HG03066 (cell line): Measurements from ENCODE around the gene YIPF6.
"Not testable (repeated sequence)": the region's sequence is repeated elsewhere in the genome, so short reads cannot be mapped to it uniquely, and the experiment has no call there.

ENCODE experiments used
- ATAC-seq: cut with Tn5 transposase; IDR thresholded peaks from one replicate; pipeline ENCODE4 v1.9.1; 2021; ENCODE audit warnings: low read depth; ENCODE audit not compliant: unreplicated experiment

Gene YIPF6

DNA sequence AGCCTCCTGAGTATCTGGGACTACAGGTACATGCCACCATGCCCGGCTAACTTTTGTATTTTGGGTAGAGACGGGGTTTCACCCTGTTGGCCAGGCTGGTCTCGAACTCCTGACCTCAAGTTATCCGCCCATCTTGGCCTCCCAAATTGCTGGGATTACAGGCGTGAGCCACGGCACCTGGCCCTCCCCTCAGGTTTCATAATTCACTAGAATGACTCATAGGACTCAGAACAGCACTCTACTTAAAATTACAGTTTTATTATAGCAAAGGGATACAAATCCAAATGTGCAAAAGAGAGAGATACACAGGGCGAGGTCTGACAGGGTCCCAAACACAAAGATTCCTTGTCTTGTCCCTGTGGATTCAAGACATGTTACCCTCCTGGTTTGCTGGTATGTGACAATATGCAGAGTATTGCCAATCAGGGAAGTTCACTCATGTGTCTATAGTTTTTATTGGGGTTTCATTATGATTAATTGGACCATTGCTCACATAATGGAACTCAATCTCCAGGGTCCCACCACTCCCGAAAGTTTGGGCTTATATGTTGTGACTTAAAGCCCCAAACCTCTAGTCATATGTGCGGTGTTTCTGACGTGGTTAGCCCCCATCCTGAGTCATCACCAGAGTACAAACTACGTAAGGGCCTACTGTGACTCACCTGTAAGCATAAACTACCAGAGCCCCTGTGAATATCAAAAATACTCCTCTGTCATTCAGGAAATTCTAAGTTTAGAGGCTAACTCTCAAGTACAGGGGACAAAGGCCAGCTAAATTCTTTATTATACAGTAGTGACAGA, 5.2 kb downstream of the YIPF6 start:
- no peak for ATAC-seq

GRCh38 chrX:68506649-68507048, 7.8 kb downstream of the YIPF6 start:
- no peak for ATAC-seq

DNA sequence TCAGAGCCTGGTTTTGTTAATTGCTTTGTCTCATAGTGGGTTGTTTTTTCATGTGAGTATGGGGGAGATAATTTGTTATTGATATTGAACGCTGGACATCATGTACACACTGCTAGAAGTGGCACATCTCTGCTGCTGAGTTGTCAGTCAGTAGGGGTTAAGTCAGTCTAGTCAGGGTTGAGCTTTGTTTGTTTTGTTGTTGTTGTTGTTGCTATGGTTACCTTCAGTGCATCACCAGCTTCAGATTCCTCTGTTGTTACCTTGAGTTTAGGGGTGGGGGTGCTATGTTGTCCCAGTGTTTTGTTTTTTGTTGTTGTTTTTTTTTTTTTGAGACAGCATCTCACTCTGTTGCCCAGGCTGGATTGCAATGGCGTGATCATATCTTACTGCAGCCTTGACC, 9.9 kb downstream of the YIPF6 start:
- no peak for ATAC-seq

DNA sequence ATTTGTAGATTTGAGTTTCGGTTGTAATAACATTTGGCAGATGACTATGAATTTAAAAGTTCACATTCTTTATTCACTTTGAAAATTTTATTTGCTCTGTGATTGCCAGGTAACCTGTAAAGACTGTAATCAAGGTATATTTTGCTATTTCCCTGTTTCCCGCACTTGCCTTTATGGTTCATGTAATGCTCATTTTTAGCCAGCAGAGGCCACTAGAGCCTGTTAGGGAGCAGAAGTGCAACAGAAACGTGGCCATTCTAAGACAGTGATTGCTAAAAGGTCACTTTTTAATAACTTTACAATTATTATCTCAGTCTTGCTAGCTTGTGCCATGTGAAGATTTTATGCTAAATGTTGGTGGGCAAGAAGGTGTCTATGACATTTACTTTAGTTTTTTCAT, 12.4 kb downstream of the YIPF6 start:
- no peak for ATAC-seq

DNA sequence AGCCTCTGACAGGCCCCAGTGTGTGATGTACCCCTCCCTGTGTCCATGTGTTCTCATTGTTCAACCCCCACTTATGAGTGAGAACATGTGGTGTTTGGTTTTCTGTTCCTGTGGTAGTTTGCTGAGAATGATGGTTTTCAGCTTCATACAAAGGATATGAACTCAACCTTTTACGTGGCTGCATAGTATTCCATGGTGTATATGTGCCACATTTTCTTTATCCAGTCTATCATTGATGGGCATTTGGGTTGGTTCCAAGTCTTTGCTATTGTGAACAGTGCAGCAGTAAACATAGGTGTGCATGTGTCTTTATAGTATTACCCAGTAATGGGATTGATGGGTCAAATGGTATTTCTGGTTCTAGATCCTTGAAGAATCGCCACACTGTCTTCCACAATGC, 25.8 kb downstream of the YIPF6 start:
- ATAC-seq, result not testable (repeated sequence)

DNA sequence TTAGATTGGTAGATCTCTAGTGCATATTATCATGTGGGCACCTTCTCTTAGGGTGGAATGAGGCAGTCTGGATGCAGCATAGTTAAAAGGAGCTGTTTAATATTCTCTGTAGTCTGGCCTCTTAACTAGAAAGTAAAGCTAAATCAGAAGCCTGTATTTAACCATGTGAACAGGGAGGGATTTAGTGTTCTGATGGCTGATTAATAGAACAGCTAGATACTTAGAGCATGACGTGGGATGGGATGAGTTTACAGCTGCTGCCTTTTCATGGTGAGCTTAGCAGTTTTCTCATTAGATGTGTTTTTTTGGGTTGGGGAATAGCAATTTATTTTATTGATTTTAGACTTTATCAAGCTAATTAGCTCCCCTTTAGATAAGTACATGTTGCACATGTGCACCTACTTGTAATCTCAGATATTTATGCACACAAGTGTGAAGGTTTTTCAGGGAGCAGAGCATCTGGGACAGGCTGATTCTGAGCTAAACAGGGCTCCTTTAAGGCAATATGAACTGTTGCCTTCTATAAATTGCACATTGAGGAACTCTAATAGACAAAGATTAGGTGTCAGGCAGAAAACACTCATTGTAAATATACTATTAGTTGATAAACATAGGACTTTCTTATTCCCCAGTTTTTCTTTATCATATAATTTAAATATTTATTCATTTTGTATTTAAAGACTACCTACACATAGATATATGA, 34.1 kb downstream of the YIPF6 start:
- no peak for ATAC-seq

DNA sequence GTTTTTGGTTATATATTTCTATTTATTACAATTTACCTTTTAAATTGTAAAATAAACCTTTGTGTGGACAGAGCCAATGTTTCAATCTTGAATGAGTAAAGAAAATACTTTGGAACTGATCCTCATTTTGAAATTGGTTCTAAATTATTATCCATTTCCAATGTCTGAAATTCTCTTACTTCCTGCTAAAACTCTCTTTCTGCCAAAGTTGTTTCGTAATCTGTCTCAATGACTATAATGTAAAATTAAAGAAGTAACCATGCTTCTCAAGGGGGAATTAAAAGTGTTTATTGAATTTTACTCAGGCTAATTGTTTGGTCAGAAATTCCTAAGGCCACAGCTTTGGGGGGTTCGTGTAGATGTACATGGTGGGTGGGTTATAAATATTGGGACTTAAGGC, 34.8 kb downstream of the YIPF6 start:
- ATAC-seq, result no peak

- ATAC-seq, result no peak
Observed at GRCh38 chrX:68534691-68535090, 35.8 kb downstream of the YIPF6 start.

DNA sequence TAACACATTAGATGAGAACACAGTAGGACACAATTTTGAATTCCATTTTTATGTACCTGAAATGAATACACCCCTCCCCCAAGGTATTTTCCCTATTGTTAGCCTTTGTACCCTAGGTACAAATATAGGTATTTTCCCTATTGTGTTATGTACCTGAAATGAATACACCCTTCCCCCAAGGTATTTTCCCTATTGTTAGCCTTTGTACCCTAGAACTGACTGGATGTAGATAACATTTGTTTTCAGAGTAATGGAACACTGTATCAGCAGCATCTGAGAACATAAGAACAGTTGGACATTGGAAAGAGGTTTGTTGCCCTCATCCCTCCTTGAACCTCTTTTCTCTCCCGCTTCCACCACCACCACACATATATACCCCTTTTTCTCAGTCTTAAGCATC, 37.6 kb downstream of the YIPF6 start:
- ATAC-seq, result no peak

GRCh38 chrX:68536884-68537283, 38.0 kb downstream of the YIPF6 start:
- ATAC-seq, result no peak

DNA sequence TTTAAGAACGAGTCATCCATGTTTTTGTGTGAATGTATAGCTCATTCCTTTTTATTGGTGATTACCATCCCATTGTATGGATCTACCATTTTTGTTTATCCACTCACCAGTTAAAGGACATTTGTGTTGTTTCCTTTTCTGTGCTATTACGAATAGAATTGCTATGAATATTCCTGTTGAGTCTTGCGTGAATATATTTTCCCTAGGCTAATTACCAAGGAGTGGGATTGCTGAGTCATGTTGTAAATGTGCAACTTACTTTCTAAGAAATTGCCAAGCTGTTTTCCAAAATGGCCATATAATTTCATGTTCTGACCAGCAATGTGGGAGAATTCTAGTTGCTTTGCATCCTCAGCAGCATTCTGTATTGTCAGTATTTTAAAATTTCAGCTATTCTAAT, 51.3 kb downstream of the YIPF6 start:
- no peak for ATAC-seq

DNA sequence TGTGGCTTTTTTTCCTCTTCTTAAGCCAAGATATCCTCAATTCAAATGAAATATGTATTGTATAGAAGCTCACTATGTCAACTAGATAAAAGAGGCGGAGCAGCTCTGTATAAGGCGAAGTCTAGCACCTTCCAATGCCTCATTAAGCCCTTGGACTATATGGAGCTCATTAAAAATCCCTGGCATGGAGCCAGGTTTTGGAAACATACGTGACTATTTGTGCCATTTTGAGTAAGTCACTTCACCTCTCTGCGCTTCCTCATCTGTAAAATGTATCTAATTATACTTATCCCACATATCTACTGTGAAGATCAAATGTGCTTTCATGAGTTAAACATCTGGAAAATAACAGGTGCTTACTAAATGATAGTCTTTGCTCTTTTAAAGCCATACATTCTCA, 57.2 kb downstream of the YIPF6 start:
- no peak for ATAC-seq

DNA sequence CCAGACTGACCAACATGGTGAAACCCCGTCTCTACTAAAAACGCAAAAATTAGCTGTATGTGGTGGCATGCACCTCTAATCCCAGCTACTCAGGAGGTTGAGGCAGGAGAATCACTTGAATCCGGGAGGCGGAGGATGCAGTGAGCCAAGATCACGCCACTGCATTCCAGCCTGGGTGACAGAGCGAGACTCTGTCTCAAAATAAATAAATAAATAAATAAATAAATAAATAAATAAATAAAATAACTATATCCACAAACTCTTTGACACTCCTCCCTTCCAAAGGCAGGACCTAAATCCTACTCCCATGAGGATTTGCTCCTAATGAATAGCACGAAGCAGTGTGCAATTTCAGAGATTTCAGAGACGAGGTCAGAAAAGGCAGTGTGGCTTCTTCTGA, 58.3 kb downstream of the YIPF6 start:
- not testable (repeated sequence) for ATAC-seq

DNA sequence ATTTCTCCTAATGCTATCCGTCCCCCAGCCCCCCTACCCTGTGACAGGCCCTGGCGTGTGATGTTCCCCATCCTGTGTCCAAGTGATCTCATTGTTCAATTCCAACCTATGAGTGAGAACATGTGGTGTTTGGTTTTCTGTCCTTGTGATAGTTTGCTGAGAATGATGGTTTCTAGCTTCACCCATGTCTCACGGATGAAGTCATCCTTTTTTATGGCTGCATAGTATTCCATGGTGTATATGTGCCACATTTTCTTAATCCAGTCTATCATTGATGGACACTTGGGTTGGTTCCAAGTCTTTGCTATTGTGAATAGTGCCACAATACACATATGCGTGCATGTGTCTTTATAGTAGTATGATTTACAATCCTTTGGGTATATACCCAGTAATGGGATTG, 61.1 kb downstream of the YIPF6 start:
- not testable (repeated sequence) for ATAC-seq

DNA sequence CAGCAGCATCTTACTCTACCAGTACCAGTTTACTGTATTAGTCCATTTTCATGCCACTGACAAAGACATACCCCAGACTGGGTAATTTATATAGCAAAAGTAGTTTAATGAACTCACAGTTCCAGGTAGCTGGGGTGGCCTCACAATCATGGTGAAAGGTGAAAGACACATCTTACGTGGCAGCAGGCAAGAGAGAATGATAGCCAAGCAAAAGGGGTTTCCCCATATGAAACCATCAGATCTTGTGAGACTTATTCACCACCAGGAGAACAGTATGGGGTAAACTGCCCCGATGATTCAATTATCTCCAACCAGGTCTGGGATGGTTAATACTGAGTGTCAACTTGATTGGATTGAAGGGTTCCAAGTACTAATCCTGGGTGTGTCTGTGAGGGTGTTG, 69.3 kb downstream of the YIPF6 start:
- no peak for ATAC-seq

DNA sequence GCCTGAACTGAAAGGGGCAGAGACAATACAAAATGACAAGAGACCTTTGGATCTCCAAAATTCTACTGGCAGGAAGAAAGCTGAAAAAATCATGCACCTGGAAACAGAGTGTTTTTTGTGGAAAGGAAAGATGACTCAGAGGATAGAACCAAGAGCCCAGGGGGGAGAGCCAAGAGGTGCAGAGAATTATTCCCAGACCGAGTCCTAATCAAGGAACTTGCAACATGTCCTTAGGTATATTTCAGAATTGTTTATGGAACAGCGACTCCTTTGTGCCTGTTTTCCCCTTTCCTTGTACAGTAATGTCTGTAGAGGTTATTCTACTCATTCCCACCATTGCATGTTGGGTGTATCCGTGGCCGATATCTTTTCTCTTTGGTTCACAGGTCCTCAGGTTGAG, 71.7 kb downstream of the YIPF6 start:
- ATAC-seq, result no peak

DNA sequence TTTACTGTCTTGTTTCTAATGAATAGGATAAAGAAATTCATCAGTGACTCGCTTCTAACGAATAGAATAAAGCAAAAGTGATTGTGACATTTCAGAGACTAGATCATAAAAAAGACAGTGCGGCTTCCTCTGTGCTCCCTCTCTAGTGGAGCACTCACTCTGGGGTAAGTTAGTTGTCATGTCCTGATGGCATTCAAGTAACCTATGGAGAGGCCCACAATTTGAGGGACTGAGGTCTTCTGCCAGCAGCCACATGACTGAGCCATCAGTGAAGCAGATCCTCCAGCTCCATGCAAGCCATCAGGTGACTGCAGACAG, 72.4 kb downstream of the YIPF6 start:
- ATAC-seq, result no peak

DNA sequence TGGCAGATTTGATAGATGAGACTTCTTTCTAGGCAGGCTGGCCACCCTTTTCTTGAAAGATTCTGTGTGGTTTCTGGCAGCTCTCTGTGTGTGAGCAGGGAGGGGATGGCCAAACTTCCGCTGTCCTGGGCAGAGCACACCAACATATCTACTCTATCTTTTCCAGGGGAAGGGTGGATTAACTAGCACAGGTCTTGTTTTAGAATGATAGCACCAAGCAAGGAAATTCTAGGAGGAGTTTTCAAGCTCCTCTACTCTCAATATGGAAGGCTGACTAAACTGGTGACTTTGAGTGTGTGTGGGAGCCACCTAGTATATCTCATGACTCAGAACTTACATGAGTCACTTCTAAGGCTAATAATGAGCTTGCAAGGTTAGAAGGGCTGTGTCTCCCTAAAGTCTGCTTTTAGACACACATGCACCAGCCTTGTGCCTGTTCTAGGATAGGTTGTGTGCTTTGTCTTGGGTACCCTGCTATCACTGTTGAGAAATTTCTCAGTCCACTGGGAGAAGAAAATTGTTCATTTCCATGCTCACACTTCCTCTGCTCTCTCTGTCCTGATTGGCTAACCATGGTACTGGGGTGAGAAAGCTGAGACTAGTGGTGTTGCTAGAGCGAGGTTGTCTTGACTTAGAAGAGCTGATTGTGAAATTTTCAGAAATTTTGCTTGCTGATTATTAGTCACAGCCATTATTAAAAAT, 72.9 kb downstream of the YIPF6 start:
- peak; percentile 77 for ATAC-seq

GRCh38 chrX:68574240-68574639, 75.4 kb downstream of the YIPF6 start:
- no peak for ATAC-seq

GRCh38 chrX:68579810-68580209, 81.0 kb downstream of the YIPF6 start:
- ATAC-seq, result no peak

DNA sequence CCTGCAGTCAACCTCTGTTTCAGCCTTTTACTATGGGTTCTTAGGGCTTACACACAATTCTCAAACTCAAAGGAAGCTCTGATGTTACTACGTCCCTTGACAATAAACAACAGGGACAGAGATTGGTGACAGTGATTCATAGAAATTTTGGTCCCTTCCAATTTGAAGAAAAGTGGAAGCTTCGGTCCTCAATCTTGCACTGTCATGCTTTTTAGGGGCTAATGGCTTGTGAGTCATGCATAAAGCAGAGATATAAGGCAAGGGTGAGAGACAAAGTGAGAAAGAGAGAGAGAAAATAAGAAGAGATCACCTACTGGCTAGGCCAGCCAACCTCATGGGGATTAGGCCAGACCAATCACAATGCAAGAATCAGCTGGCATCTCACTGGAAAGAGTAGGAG, 85.4 kb downstream of the YIPF6 start:
- ATAC-seq, result no peak
